ENCODE measurements around the gene SCARB1. TPM values are rescaled to one million over a fixed set of nuclear protein-coding genes. Genes with fewer than 3 reads are reported as not detected.

SCARB1 gene
- total and polyA plus RNA-seq, 2 experiments from 2014 or later = 31.0 to 62.5 TPM

- TF ChIP-seq, protein P1, sequence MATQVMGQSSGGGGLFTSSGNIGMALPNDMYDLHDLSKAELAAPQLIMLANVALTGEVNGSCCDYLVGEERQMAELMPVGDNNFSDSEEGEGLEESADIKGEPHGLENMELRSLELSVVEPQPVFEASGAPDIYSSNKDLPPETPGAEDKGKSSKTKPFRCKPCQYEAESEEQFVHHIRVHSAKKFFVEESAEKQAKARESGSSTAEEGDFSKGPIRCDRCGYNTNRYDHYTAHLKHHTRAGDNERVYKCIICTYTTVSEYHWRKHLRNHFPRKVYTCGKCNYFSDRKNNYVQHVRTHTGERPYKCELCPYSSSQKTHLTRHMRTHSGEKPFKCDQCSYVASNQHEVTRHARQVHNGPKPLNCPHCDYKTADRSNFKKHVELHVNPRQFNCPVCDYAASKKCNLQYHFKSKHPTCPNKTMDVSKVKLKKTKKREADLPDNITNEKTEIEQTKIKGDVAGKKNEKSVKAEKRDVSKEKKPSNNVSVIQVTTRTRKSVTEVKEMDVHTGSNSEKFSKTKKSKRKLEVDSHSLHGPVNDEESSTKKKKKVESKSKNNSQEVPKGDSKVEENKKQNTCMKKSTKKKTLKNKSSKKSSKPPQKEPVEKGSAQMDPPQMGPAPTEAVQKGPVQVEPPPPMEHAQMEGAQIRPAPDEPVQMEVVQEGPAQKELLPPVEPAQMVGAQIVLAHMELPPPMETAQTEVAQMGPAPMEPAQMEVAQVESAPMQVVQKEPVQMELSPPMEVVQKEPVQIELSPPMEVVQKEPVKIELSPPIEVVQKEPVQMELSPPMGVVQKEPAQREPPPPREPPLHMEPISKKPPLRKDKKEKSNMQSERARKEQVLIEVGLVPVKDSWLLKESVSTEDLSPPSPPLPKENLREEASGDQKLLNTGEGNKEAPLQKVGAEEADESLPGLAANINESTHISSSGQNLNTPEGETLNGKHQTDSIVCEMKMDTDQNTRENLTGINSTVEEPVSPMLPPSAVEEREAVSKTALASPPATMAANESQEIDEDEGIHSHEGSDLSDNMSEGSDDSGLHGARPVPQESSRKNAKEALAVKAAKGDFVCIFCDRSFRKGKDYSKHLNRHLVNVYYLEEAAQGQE (IDR thresholded peaks at IDR 0.05; ENCODE audit: unreplicated experiment) = no peak
- TF ChIP-seq CREB1 (CRISPR knock-in tag; IDR thresholded peaks at IDR 0.05; ENCODE audit: low read depth) (no peak), ZNF114 (CRISPR knock-in tag; IDR thresholded peaks at IDR 0.05) (no peak), EZH2phosphoT487 (IDR thresholded peaks at IDR 0.05; ENCODE audit: unreplicated experiment) (no peak), JUNB (IDR thresholded peaks at IDR 0.05; ENCODE audit: unreplicated experiment) (no peak), ETS1 (IDR thresholded peaks at IDR 0.05) (no peak), EZH2 (IDR thresholded peaks at IDR 0.05; ENCODE audit: low read depth, unreplicated experiment) (no peak), STAT1 (IDR thresholded peaks at IDR 0.05; ENCODE audit: unreplicated experiment) (no peak), ZNF331 (CRISPR knock-in tag; IDR thresholded peaks at IDR 0.05; ENCODE audit: low read depth) (no peak), POLR2AphosphoS5 (IDR thresholded peaks at IDR 0.05; ENCODE audit: low read depth) (no peak)
- TF ChIP-seq, protein P2, sequence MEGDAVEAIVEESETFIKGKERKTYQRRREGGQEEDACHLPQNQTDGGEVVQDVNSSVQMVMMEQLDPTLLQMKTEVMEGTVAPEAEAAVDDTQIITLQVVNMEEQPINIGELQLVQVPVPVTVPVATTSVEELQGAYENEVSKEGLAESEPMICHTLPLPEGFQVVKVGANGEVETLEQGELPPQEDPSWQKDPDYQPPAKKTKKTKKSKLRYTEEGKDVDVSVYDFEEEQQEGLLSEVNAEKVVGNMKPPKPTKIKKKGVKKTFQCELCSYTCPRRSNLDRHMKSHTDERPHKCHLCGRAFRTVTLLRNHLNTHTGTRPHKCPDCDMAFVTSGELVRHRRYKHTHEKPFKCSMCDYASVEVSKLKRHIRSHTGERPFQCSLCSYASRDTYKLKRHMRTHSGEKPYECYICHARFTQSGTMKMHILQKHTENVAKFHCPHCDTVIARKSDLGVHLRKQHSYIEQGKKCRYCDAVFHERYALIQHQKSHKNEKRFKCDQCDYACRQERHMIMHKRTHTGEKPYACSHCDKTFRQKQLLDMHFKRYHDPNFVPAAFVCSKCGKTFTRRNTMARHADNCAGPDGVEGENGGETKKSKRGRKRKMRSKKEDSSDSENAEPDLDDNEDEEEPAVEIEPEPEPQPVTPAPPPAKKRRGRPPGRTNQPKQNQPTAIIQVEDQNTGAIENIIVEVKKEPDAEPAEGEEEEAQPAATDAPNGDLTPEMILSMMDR (conservative IDR thresholded peaks at IDR 0.05; ENCODE audit: low read depth in 2 of 2) = no peak
Observed at GRCh38 chr12:124758266-124759220, 105.1 kb downstream of the SCARB1 start (continued).

- Mint-ChIP-seq H3K4me1 (peaks cover 29% of the 10 kb centered on the region), H3K4me3 (no peak overlapping the region; the same call in 2 of the 3 replicates), H3K9me3 (peaks cover 39% of the 10 kb centered on the region), H3K36me3 (ENCODE audit: low read depth) (peaks cover 26% of the 10 kb centered on the region), H3K27me3 (ENCODE audit: insufficient read depth, low read depth, poor library complexity) (peaks cover 16% of the 10 kb centered on the region), H3K27ac (no peak overlapping the region)
- no peak for ATAC-seq
- no peaks in the 10 kb centered on the region for H3K27me3 ChIP-seq (ENCODE audit: insufficient read depth)
- no peaks in the 10 kb centered on the region for H3F3A ChIP-seq (replicated peaks; ENCODE audit: low read depth)
- H3K4me2 ChIP-seq = no peak overlapping the region
- TF ChIP-seq ZNF331 (CRISPR knock-in tag; IDR thresholded peaks at IDR 0.05; ENCODE audit: low read depth) (peak; percentile 89), STAT1 (IDR thresholded peaks at IDR 0.05; ENCODE audit: unreplicated experiment) (no peak)
- no peaks in the 10 kb centered on the region for H3K36me3 ChIP-seq (ENCODE audit: insufficient read depth)
- no peaks in the 10 kb centered on the region for H3K79me2 ChIP-seq (replicated peaks; ENCODE audit: insufficient read depth)
- H2AFZ ChIP-seq = no peak overlapping the region
- DNase-seq (ENCODE audit: low spot score) = no peak
- H3K9me2 ChIP-seq (ENCODE audit: insufficient read depth) = no peaks in the 10 kb centered on the region
- no peak overlapping the region for H3K27ac ChIP-seq (ENCODE audit: low read depth)
- peaks cover 17% of the 10 kb centered on the region for H3K4me1 ChIP-seq (ENCODE audit: insufficient read depth)
- no peak overlapping the region for H3K4me3 ChIP-seq
- H4K20me1 ChIP-seq (replicated peaks; ENCODE audit: insufficient read depth) = no peaks in the 10 kb centered on the region
Observed at GRCh38 chr12:124757329-124757728, 106.3 kb downstream of the SCARB1 start.

All from GM23338 (cell line).